Activated CD4-positive, alpha-beta T cell treated with anti-CD3 and anti-CD28 coated beads, Interleukin-2, Interleukin-4, amounts not matched to agents 100 ng/mL and 50 ng/mL, durations not matched to agents 16 hours and 8 hours (primary cell): Measurements from ENCODE around the gene GJB3.
"Not testable (repeated sequence)": the region's sequence is repeated elsewhere in the genome, so short reads cannot be mapped to it uniquely, and the experiment has no call there.

Source experiments
- DNase-seq: peaks from one replicate; pipeline ENCODE4 v3.0.0-alpha.2; 2020; ENCODE audit warnings: low spot score

GJB3 gene

GRCh38 chr1:34781071-34781843 is at the start of gene GJB3:
Gene GJB3, plus strand, starts transcription at chr1:34781214. Its CDS starts 3,549 bp downstream, at chr1:34784763.
- DNase-seq = no peak

- not testable (repeated sequence) for DNase-seq
These were observed 48.2 kb upstream of the GJB3 start for GRCh38 chr1:34732831-34733230.

- no peak for DNase-seq
These were observed 44.3 kb upstream of the GJB3 start for GRCh38 chr1:34736692-34737091.

GRCh38 chr1:34737236-34737635 is 43.8 kb upstream of the GJB3 start:
- not testable (repeated sequence) for DNase-seq

- no peak for DNase-seq
These were observed 41.4 kb upstream of the GJB3 start for GRCh38 chr1:34739613-34740012.

GRCh38 chr1:34740161-34740868 is 40.7 kb upstream of the GJB3 start:
- DNase-seq = no peak

- DNase-seq = peak; percentile 79
These were observed 38.2 kb upstream of the GJB3 start for GRCh38 chr1:34742667-34743270.

- DNase-seq = no peak
These were observed 37.2 kb upstream of the GJB3 start for GRCh38 chr1:34743775-34744174.

GRCh38 chr1:34744851-34745250 is 36.2 kb upstream of the GJB3 start:
- DNase-seq = no peak

- DNase-seq = no peak
These were observed 35.3 kb upstream of the GJB3 start for GRCh38 chr1:34745666-34746065.

- DNase-seq = no peak
These were observed 34.9 kb upstream of the GJB3 start for GRCh38 chr1:34746101-34746500.

- DNase-seq = no peak
These were observed 34.0 kb upstream of the GJB3 start for GRCh38 chr1:34746785-34747637.

- DNase-seq = no peak
These were observed 33.4 kb upstream of the GJB3 start for GRCh38 chr1:34747638-34747941.

GRCh38 chr1:34749992-34750391 is 31.0 kb upstream of the GJB3 start:
- DNase-seq = no peak

- DNase-seq = no peak
These were observed 30.4 kb upstream of the GJB3 start for GRCh38 chr1:34750610-34751009.

GRCh38 chr1:34753163-34753562 is 27.9 kb upstream of the GJB3 start:
- no peak for DNase-seq

- no peak for DNase-seq
These were observed 25.9 kb upstream of the GJB3 start, which contains the start of gene GJB5 for GRCh38 chr1:34754964-34755637. Gene GJB5, plus strand, starts transcription at chr1:34755047. Its CDS starts 2,284 bp downstream, at chr1:34757331.

- no peak for DNase-seq
These were observed 25.1 kb upstream of the GJB3 start for GRCh38 chr1:34755961-34756360.

- no peak for DNase-seq
These were observed 23.6 kb upstream of the GJB3 start for GRCh38 chr1:34757386-34757785.

GRCh38 chr1:34758751-34759150 is 22.3 kb upstream of the GJB3 start:
- no peak for DNase-seq

GRCh38 chr1:34759503-34760357 is 21.3 kb upstream of the GJB3 start, which contains the start of gene GJB4:
Gene GJB4, plus strand, starts transcription at chr1:34759740. Its CDS starts 1,515 bp downstream, at chr1:34761255.
- DNase-seq = no peak
